ENCODE results near the gene DKKL1.

DKKL1 gene

GRCh38 chr19:49348305-49349189 is 15.1 kb upstream of the DKKL1 start:
- H3K36me3 ChIP-seq (ENCODE audit: insufficient read depth, low read length), result peaks cover 3% of the 10 kb centered on the region; the same call in 1 of the 2 replicates
- no peak overlapping the region for H3K4me3 ChIP-seq (ENCODE audit: low read depth, low read length)
- no peaks in the 10 kb centered on the region for H3K27me3 ChIP-seq (ENCODE audit: insufficient read depth, low read length)
- no peaks in the 10 kb centered on the region for H3K79me2 ChIP-seq (ENCODE audit: control insufficient read depth, insufficient read depth, low read length, unreplicated experiment)
- H3K27ac ChIP-seq (ENCODE audit: low read depth, low read length), result no peak overlapping the region
- no peak overlapping the region for H2AFZ ChIP-seq (ENCODE audit: low read length, unreplicated experiment)
- H3K4me1 ChIP-seq (ENCODE audit: control insufficient read depth, insufficient read depth, low read length, unreplicated experiment), result no peaks in the 10 kb centered on the region

GRCh38 chr19:49349567-49349966 is 14.1 kb upstream of the DKKL1 start:
- no peaks in the 10 kb centered on the region for H3K79me2 ChIP-seq (ENCODE audit: control insufficient read depth, insufficient read depth, low read length, unreplicated experiment)
- H3K4me3 ChIP-seq (ENCODE audit: low read depth, low read length), result no peak overlapping the region
- peaks cover 3% of the 10 kb centered on the region; the same call in 1 of the 2 replicates for H3K36me3 ChIP-seq (ENCODE audit: insufficient read depth, low read length)
- no peak overlapping the region for H2AFZ ChIP-seq (ENCODE audit: low read length, unreplicated experiment)
- no peaks in the 10 kb centered on the region for H3K27me3 ChIP-seq (ENCODE audit: insufficient read depth, low read length)
- no peak overlapping the region for H3K27ac ChIP-seq (ENCODE audit: low read depth, low read length)
- no peaks in the 10 kb centered on the region for H3K4me1 ChIP-seq (ENCODE audit: control insufficient read depth, insufficient read depth, low read length, unreplicated experiment)

GRCh38 chr19:49355909-49356353 is 7.7 kb upstream of the DKKL1 start:
- no peaks in the 10 kb centered on the region for H3K79me2 ChIP-seq (ENCODE audit: control insufficient read depth, insufficient read depth, low read length, unreplicated experiment)
- no peak overlapping the region for H2AFZ ChIP-seq (ENCODE audit: low read length, unreplicated experiment)
- H3K4me3 ChIP-seq (ENCODE audit: low read depth, low read length), result no peak overlapping the region
- H3K27me3 ChIP-seq (ENCODE audit: insufficient read depth, low read length), result no peaks in the 10 kb centered on the region
- H3K36me3 ChIP-seq (ENCODE audit: insufficient read depth, low read length), result no peaks in the 10 kb centered on the region
- H3K4me1 ChIP-seq (ENCODE audit: control insufficient read depth, insufficient read depth, low read length, unreplicated experiment), result no peaks in the 10 kb centered on the region
- H3K27ac ChIP-seq (ENCODE audit: low read depth, low read length), result no peak overlapping the region

GRCh38 chr19:49356382-49356781 is 7.3 kb upstream of the DKKL1 start:
- H3K4me3 ChIP-seq (ENCODE audit: low read depth, low read length), result no peak overlapping the region
- no peak overlapping the region for H2AFZ ChIP-seq (ENCODE audit: low read length, unreplicated experiment)
- no peaks in the 10 kb centered on the region for H3K79me2 ChIP-seq (ENCODE audit: control insufficient read depth, insufficient read depth, low read length, unreplicated experiment)
- no peaks in the 10 kb centered on the region for H3K4me1 ChIP-seq (ENCODE audit: control insufficient read depth, insufficient read depth, low read length, unreplicated experiment)
- H3K27ac ChIP-seq (ENCODE audit: low read depth, low read length), result no peak overlapping the region
- H3K36me3 ChIP-seq (ENCODE audit: insufficient read depth, low read length), result no peaks in the 10 kb centered on the region
- H3K27me3 ChIP-seq (ENCODE audit: insufficient read depth, low read length), result no peaks in the 10 kb centered on the region

- Histone ChIP-seq H3K27me3 (ENCODE audit: insufficient read depth, low read length) (no peaks in the 10 kb centered on the region), H3K79me2 (ENCODE audit: control insufficient read depth, insufficient read depth, low read length, unreplicated experiment) (no peaks in the 10 kb centered on the region), H3K4me3 (ENCODE audit: low read depth, low read length) (no peak overlapping the region), H3K36me3 (ENCODE audit: insufficient read depth, low read length) (no peaks in the 10 kb centered on the region), H3K4me1 (ENCODE audit: control insufficient read depth, insufficient read depth, low read length, unreplicated experiment) (no peaks in the 10 kb centered on the region), H3K27ac (ENCODE audit: low read depth, low read length) (no peak overlapping the region), H2AFZ (ENCODE audit: low read length, unreplicated experiment) (no peak overlapping the region)
Observed at GRCh38 chr19:49357186-49357585, 6.5 kb upstream of the DKKL1 start.

DNA sequence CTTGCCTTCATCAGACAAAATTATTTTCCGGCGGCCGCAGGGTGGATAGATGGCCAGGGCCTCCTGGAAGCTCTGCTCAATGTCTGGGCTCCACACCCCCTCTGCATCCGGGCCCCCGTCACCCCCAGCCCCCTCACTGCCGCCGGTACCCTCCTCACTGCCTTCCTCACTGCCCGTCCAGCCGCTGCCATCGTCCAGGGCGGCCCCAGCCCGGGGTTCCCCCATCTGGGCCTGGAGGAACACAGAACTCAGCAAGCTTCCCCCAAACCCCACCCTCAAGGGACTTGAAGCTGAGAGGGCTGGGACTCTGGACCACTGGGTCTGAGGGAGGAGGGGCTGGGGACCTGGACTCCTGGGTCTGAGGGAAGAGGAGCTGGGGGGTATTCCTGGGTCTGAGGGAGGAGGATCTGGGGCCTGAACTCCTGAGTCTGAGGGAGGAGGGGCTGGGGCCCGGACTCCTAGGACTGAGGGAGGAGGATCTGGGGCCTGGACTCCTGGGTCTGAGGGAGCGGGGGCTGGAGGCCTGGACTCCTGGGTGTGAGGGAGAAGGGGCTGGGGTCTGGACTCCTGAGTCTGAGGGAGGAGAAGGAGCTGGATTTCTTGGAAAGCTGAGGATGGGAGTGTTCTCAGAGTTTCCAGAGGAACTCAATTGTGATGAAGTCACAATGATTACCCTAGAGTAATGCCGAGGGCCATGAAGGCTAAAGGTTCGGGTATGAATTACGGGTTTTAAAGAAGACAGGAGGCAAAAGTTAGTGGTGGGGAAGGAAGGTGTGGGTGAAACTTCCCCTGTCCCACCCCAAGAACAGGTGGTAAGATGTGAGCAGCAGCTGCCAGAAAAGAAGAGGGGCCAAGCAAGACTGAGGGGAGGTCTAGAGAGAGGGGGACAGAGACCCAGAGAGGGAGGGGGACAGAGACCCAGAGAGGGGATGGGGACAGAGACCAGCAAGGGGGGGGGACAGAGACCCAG is 3.5 kb upstream of the DKKL1 start:
- no peak overlapping the region for H3K4me3 ChIP-seq (ENCODE audit: low read depth, low read length)
- no peak overlapping the region for H2AFZ ChIP-seq (ENCODE audit: low read length, unreplicated experiment)
- H3K36me3 ChIP-seq (ENCODE audit: insufficient read depth, low read length), result no peaks in the 10 kb centered on the region
- no peak overlapping the region for H3K27ac ChIP-seq (ENCODE audit: low read depth, low read length)
- no peaks in the 10 kb centered on the region for H3K27me3 ChIP-seq (ENCODE audit: insufficient read depth, low read length)
- no peaks in the 10 kb centered on the region for H3K4me1 ChIP-seq (ENCODE audit: control insufficient read depth, insufficient read depth, low read length, unreplicated experiment)
- H3K79me2 ChIP-seq (ENCODE audit: control insufficient read depth, insufficient read depth, low read length, unreplicated experiment), result no peaks in the 10 kb centered on the region

DNA sequence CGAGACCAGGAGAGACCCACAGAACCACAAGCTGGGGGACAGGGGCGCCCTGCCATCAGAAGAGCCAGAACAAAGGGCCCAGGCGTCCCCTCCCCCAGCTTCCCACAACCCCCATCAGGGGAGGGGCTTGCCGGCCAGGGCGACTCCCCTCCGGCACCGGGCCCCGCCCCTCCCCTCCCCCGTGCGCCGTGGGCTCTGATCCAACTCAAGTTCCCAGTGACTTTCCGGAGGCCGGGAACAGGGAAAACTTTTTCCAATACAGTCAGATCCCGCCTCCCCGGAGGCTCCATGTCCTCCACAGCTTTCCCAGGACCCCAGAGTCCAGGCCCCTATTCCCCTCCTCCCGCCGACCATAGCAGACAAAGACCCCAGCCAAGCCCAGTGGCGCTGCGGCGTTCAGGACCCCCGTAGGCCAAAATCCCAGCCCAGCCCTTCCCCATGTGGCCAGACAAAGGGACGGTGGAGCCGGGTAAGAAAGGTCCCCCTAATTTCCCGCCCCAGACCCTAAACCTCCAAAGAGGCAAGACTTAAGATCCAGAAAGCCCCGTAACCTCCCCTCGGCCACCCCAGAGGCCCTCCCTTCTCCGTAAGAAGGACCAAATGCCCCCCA is 2.1 kb upstream of the DKKL1 start:
- Histone ChIP-seq H3K4me1 (ENCODE audit: control insufficient read depth, insufficient read depth, low read length, unreplicated experiment) (no peaks in the 10 kb centered on the region), H3K27ac (ENCODE audit: low read depth, low read length) (no peak overlapping the region), H3K27me3 (ENCODE audit: insufficient read depth, low read length) (no peaks in the 10 kb centered on the region), H3K79me2 (ENCODE audit: control insufficient read depth, insufficient read depth, low read length, unreplicated experiment) (no peaks in the 10 kb centered on the region), H3K36me3 (ENCODE audit: insufficient read depth, low read length) (no peaks in the 10 kb centered on the region), H3K4me3 (ENCODE audit: low read depth, low read length) (peak overlapping the region; percentile 84), H2AFZ (ENCODE audit: low read length, unreplicated experiment) (peak overlapping the region; percentile 36)

DNA sequence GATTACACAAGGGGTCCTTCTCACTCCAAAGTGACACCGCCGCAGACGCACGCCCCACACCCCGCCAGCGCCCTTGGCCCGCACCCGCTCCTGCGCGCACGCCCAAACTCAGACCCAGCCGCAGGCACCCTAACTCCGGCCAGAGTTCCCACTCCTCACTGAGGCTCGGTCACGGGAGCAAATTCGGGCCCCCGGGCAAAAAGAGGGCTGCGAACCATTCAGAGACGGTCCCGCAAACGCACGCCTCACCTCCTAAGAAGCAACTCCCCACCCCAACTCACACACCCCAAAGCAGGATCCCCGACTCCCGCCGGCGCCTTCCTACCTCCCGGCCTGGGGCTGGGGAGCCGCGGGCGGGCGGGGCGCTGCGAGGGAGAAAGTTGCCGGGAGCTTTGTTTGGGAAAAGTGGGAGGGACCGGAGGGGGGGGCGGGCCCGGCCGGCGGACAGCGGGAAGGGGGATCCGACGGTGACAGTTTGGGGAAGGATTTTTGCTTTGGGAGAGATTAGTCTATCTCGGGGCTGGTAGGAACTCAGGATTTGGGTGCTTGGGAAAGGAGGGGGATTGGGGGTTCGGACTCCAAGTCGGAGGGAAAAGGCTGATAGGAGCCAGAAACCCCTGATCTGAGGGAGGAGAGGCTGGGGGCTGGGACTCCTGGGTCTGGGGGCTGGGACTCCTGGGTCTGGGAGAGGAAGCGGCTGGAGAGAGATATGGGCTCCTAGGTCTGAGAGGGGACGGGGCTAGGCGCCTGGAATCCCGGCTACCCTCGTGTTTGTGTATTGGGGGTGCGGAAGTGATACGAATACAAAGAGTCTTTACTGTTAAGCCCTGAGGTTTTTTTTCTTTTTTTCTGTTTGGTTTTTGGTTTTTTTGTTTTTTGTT is 1.4 kb upstream of the DKKL1 start, which contains the start of gene TEAD2:
Gene TEAD2 (minus strand): TSS at position 369 of the 881 bp plus-strand sequence. CDS start 2,341 bp downstream, outside the sequence.
- H3K27ac ChIP-seq (ENCODE audit: low read depth, low read length), result peak within 1 kb of the TSS; percentile 30; the same call in 1 of the 2 replicates
- H3K36me3 ChIP-seq (ENCODE audit: insufficient read depth, low read length), result no peaks in the 10 kb centered on the region
- no peaks in the 10 kb centered on the region for H3K79me2 ChIP-seq (ENCODE audit: control insufficient read depth, insufficient read depth, low read length, unreplicated experiment)
- peak within 1 kb of the TSS; percentile 84 for H3K4me3 ChIP-seq (ENCODE audit: low read depth, low read length)
- no peaks in the 10 kb centered on the region for H3K27me3 ChIP-seq (ENCODE audit: insufficient read depth, low read length)
- H3K4me1 ChIP-seq (ENCODE audit: control insufficient read depth, insufficient read depth, low read length, unreplicated experiment), result no peaks in the 10 kb centered on the region
- H2AFZ ChIP-seq (ENCODE audit: low read length, unreplicated experiment), result peak within 1 kb of the TSS; percentile 82

DNA sequence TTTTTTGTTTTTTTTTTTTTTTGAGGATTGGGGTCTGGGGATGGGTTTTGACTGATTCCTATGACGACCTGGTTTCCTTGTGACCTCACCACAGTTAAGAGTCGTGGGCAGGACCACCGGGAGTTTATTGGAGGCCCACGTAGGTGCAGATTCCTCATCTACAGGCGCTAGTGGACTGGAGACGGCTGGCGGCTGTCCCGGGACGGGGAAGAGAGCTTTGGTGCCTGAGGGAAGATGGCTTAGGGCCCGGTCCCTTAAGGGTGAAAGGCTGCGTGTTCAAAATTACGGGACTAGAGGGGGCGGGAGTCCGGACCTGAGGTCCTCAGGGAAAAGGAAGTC is 779 bp upstream of the DKKL1 start:
- peak overlapping the region; percentile 84 for H3K4me3 ChIP-seq (ENCODE audit: low read depth, low read length)
- no peaks in the 10 kb centered on the region for H3K79me2 ChIP-seq (ENCODE audit: control insufficient read depth, insufficient read depth, low read length, unreplicated experiment)
- H3K36me3 ChIP-seq (ENCODE audit: insufficient read depth, low read length), result no peaks in the 10 kb centered on the region
- H3K27me3 ChIP-seq (ENCODE audit: insufficient read depth, low read length), result no peaks in the 10 kb centered on the region
- no peaks in the 10 kb centered on the region for H3K4me1 ChIP-seq (ENCODE audit: control insufficient read depth, insufficient read depth, low read length, unreplicated experiment)
- H2AFZ ChIP-seq (ENCODE audit: low read length, unreplicated experiment), result peak overlapping the region; percentile 82
- peak overlapping the region; percentile 30; the same call in 1 of the 2 replicates for H3K27ac ChIP-seq (ENCODE audit: low read depth, low read length)

Data from ACC112 (cell line).